ENCODE data around the gene SPOPL. TPM values are rescaled to one million over a fixed set of nuclear protein-coding genes. Genes with fewer than 3 reads are reported as not detected.

The SPOPL gene
- total and polyA plus RNA-seq, 9 of the 15 experiments (the other 6 are each of a cell fraction or from before 2014, with no cell fraction given), result 0.53 to 6.1 (median 4.1) TPM

DNA sequence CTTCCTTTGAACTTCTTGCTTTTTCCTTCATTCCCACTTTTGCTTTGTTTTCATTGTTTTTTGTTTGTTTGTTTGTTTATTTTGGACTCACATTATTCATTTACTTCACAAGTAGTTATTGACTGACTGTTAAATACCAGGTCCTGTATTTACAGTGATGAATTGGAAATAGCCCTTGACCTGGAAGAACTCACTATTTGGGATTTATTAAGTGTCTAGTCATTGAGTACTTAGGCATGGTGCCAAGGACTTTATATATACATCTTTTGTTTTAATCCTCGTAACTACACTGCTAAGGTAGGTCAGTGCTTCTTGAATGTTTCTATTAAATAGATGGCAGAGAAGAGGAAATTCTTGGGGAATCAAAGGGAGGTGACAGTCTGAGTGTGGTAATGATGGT, 11.1 kb downstream of the SPOPL start:
- H2AFZ ChIP-seq (ENCODE audit: low read depth, low read length), result no peak overlapping the region
- in situ Hi-C loops (cut with MboI) (no loop called here), intact Hi-C loops (cut with micrococcal nuclease) (no loop called here)
- no peaks in the 10 kb centered on the region for H3K27me3 ChIP-seq (ENCODE audit: control insufficient read depth in 2 of 2, insufficient read depth in 2 of 2, low read length in 2 of 2)
- H3K9me3 ChIP-seq (replicated peaks; ENCODE audit: control insufficient read depth, insufficient read depth, low read depth, low read length), result no peaks in the 10 kb centered on the region
- no peaks in the 10 kb centered on the region; a peak in 1 of 5 replicates for H3K4me1 ChIP-seq (replicated peaks in 1 of 2; ENCODE audit: control insufficient read depth in 2 of 2, insufficient read depth in 2 of 2, low read length in 2 of 2)
- H3K4me3 ChIP-seq, result no peak overlapping the region
- BruUV-seq (replicated peaks), result no TSS peak
- TF ChIP-seq TAF1 (IDR thresholded peaks at IDR 0.05; ENCODE audit: control insufficient read depth, extremely low read depth, insufficient read depth, low read length, severe bottlenecking), result no peak
- no peak overlapping the region for H3K9ac ChIP-seq (ENCODE audit: insufficient read depth in 1 of 2, low read depth in 2 of 2, low read length in 2 of 2)
- H3K27ac ChIP-seq (ENCODE audit: extremely low read depth, low read depth, low read length), result no peak overlapping the region
- peaks cover 75% of the 10 kb centered on the region for H3K79me2 ChIP-seq (ENCODE audit: control insufficient read depth, insufficient read depth, low read length)
- POLR2A ChIA-PET, result no interaction called here
- no peak for FAIRE-seq
- no peaks in the 10 kb centered on the region for H3K36me3 ChIP-seq (ENCODE audit: control insufficient read depth, insufficient read depth, low read length)
- CTCF ChIA-PET (ENCODE audit: low intra/inter-chr PET ratio), result no interaction called here
- no peak for DNase-seq (ENCODE audit: extremely low read depth in 1 of 4, low spot score in 3 of 4)
- ATAC-seq, result no peak
- H4K20me1 ChIP-seq (replicated peaks; ENCODE audit: control insufficient read depth, insufficient read depth, low read length), result no peaks in the 10 kb centered on the region
- no peaks in the 10 kb centered on the region for H3K9me1 ChIP-seq (ENCODE audit: control insufficient read depth, insufficient read depth, low read length)
- no peak overlapping the region for H3K4me2 ChIP-seq (ENCODE audit: insufficient read depth, low read length)
- 87% methylated on average over 1 of the region's 1 CpG for WGBS (ENCODE audit: insufficient coverage, low coverage, missing lambda C conversion rate)

GRCh38 chr2:138514173-138514572, 12.6 kb downstream of the SPOPL start:
- no peak for FAIRE-seq
- no peaks in the 10 kb centered on the region for H3K27me3 ChIP-seq (ENCODE audit: control insufficient read depth in 2 of 2, insufficient read depth in 2 of 2, low read length in 2 of 2)
- ChIA-PET CTCF (ENCODE audit: low intra/inter-chr PET ratio) (no interaction called here), POLR2A (interaction anchor here (1.1 kb wide), 1 partner anchor 11 kb away, joined by 3 read pairs; no protein-coding TSS in a partner anchor)
- H3K4me2 ChIP-seq (ENCODE audit: insufficient read depth, low read length), result no peak overlapping the region
- intact Hi-C loops (cut with micrococcal nuclease) (no loop called here), in situ Hi-C loops (cut with MboI) (no loop called here)
- H3K27ac ChIP-seq (ENCODE audit: extremely low read depth, low read depth, low read length), result no peak overlapping the region
- no peak overlapping the region for H3K4me3 ChIP-seq
- H3K9me1 ChIP-seq (ENCODE audit: control insufficient read depth, insufficient read depth, low read length), result no peaks in the 10 kb centered on the region
- H3K9me3 ChIP-seq (replicated peaks; ENCODE audit: control insufficient read depth, insufficient read depth, low read depth, low read length), result no peaks in the 10 kb centered on the region
- TF ChIP-seq, protein P1, sequence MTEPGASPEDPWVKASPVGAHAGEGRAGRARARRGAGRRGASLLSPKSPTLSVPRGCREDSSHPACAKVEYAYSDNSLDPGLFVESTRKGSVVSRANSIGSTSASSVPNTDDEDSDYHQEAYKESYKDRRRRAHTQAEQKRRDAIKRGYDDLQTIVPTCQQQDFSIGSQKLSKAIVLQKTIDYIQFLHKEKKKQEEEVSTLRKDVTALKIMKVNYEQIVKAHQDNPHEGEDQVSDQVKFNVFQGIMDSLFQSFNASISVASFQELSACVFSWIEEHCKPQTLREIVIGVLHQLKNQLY (CRISPR knock-in tag; conservative IDR thresholded peaks at IDR 0.05), result no peak
- no peak for TF ChIP-seq KAT7 (CRISPR knock-in tag; IDR thresholded peaks at IDR 0.05; ENCODE audit: borderline replicate concordance)
- TF ChIP-seq ZBTB1 (CRISPR knock-in tag; IDR thresholded peaks at IDR 0.05; ENCODE audit: borderline replicate concordance, low read depth), result no peak
- TF ChIP-seq MIER1 (IDR thresholded peaks at IDR 0.05; ENCODE audit: low read depth), result no peak
- no peak for TF ChIP-seq ZNF551 (CRISPR knock-in tag; IDR thresholded peaks at IDR 0.05)
- TF ChIP-seq, protein P2, sequence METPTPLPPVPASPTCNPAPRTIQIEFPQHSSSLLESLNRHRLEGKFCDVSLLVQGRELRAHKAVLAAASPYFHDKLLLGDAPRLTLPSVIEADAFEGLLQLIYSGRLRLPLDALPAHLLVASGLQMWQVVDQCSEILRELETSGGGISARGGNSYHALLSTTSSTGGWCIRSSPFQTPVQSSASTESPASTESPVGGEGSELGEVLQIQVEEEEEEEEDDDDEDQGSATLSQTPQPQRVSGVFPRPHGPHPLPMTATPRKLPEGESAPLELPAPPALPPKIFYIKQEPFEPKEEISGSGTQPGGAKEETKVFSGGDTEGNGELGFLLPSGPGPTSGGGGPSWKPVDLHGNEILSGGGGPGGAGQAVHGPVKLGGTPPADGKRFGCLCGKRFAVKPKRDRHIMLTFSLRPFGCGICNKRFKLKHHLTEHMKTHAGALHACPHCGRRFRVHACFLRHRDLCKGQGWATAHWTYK (CRISPR knock-in tag; IDR thresholded peaks at IDR 0.05), result no peak
- no peak for TF ChIP-seq MCM3 (IDR thresholded peaks at IDR 0.05)
- TF ChIP-seq NEUROD1 (IDR thresholded peaks at IDR 0.05; ENCODE audit: borderline replicate concordance, low read depth, low read length, partially characterized antibody), result no peak
- TF ChIP-seq SMAD1 (IDR thresholded peaks at IDR 0.05; ENCODE audit: low read depth, low read length, partially characterized antibody), result no peak
- TF ChIP-seq KAT8 (IDR thresholded peaks at IDR 0.05; ENCODE audit: low read depth), result no peak
- no peak for TF ChIP-seq CBX3 (IDR thresholded peaks at IDR 0.05; ENCODE audit: borderline replicate concordance in 1 of 2, low read length in 2 of 2)
- no peak for TF ChIP-seq IRF2 (CRISPR knock-in tag; IDR thresholded peaks at IDR 0.05)
- TF ChIP-seq ZNF184 (CRISPR knock-in tag; IDR thresholded peaks at IDR 0.05), result no peak
- no peaks in the 10 kb centered on the region for H4K20me1 ChIP-seq (replicated peaks; ENCODE audit: control insufficient read depth, insufficient read depth, low read length)
- H3K4me1 ChIP-seq (replicated peaks in 1 of 2; ENCODE audit: control insufficient read depth in 2 of 2, insufficient read depth in 2 of 2, low read length in 2 of 2), result no peaks in the 10 kb centered on the region
- H3K36me3 ChIP-seq (ENCODE audit: control insufficient read depth, insufficient read depth, low read length), result no peaks in the 10 kb centered on the region
- WGBS (ENCODE audit: insufficient coverage, low coverage, missing lambda C conversion rate), result 34% methylated on average over 3 of the region's 3 CpGs
- no peak overlapping the region for H3K9ac ChIP-seq (ENCODE audit: insufficient read depth in 1 of 2, low read depth in 2 of 2, low read length in 2 of 2)
- ATAC-seq, result peak; percentile 60; the same call in 2 of the 3 replicates
- H3K79me2 ChIP-seq (ENCODE audit: control insufficient read depth, insufficient read depth, low read length), result peaks cover 68% of the 10 kb centered on the region
- H2AFZ ChIP-seq (ENCODE audit: low read depth, low read length), result no peak overlapping the region
- DNase-seq (ENCODE audit: extremely low read depth in 1 of 4, low spot score in 3 of 4), result no peak
- BruUV-seq (replicated peaks), result no TSS peak
